ENCODE results near the gene PIK3R5.
"Not testable (repeated sequence)": the region's sequence is repeated elsewhere in the genome, so short reads cannot be mapped to it uniquely, and the experiment has no call there.

The PIK3R5 gene, protein sequence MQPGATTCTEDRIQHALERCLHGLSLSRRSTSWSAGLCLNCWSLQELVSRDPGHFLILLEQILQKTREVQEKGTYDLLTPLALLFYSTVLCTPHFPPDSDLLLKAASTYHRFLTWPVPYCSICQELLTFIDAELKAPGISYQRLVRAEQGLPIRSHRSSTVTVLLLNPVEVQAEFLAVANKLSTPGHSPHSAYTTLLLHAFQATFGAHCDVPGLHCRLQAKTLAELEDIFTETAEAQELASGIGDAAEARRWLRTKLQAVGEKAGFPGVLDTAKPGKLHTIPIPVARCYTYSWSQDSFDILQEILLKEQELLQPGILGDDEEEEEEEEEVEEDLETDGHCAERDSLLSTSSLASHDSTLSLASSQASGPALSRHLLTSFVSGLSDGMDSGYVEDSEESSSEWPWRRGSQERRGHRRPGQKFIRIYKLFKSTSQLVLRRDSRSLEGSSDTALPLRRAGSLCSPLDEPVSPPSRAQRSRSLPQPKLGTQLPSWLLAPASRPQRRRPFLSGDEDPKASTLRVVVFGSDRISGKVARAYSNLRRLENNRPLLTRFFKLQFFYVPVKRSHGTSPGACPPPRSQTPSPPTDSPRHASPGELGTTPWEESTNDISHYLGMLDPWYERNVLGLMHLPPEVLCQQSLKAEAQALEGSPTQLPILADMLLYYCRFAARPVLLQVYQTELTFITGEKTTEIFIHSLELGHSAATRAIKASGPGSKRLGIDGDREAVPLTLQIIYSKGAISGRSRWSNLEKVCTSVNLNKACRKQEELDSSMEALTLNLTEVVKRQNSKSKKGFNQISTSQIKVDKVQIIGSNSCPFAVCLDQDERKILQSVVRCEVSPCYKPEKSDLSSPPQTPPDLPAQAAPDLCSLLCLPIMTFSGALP

DNA sequence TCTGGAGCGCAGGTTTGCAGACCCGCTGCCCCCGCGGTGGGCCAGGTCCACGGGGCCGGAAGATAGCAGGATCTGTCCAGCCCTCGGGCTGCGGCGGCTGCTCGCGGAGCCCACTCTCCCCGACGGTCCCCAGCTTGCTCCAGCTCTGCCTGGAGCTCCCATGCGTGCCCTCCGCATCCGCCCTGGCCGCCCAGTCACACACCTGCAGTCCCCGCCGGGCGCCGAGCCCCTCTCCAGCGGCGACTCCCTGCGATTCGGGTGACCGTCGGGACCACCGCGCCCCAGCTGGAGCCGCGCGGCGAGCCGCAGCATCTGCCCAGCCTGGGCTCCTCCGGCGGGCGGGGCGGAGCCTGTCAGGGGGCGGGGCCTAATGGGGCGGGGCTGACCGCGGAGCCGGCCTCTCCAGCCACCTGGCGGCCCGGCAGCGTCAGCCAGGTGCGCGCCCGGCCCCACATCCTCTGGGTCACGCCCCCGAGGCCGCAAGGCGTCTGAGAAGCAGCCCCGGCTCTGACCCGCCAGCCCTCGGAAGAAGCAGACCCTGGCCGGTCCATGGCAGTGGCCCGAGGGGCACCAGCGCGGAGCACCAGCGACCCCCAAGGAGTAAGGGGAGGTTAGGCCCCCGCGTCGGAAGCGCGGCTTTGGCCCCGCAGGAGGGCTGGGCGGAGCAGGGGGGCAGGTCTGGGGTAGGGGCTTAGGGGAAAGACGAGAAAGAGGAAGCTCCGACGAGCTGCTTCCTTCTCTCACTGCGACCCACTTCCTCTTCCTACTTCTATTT lies at the start of gene PIK3R5:
PIK3R5 (minus strand) TSS at position 314 of the 775 bp plus-strand sequence. CDS start 54,213 bp downstream, outside the sequence.
- FAIRE-seq = no peak

DNA sequence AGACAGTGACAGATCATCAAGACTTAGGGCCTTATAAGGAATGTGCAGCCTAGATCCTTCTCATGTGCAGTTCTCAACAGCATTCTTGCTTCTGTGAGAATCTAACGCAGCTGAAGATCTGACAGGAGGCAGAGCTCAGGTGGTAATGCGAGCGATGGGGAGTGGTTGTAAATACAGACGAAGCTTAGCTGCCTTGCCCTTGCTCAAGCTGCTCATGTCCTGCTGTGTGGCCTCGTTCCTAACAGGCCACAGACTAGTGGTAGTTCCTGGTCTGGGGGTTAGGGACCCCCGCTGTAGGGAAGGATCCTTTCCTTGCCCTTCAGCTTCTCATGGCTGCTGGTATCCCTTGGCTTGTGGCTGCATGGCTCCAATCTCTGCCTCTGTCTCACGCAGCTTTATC lies 45.5 kb upstream of the PIK3R5 start:
- no peak for FAIRE-seq

DNA sequence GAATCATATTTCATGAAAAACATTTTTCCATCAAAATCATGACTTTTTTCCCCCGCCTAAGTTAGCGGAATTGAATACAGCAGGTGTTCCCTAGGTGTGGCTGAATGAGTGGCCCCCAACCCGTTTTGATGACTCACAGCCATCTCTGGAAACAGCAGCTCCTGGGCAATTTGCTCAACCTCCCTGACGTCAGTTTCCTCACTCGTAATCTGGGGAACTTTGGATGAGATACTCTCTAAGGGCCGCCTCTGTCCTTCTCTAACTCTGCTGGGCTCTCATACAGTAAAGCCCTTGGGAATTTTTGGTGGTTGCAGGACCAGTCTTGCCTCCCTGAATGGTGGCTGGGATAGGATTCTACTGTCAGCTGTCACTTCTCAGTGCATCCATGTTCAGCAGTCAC lies 44.2 kb upstream of the PIK3R5 start:
- FAIRE-seq = no peak

GRCh38 chr17:9009096-9009495 lies 43.6 kb upstream of the PIK3R5 start:
- no peak for FAIRE-seq

- FAIRE-seq = no peak
These were observed 41.7 kb upstream of the PIK3R5 start for GRCh38 chr17:9007052-9007714.

- FAIRE-seq = no peak
These were observed 40.8 kb upstream of the PIK3R5 start for GRCh38 chr17:9006175-9006767.

DNA sequence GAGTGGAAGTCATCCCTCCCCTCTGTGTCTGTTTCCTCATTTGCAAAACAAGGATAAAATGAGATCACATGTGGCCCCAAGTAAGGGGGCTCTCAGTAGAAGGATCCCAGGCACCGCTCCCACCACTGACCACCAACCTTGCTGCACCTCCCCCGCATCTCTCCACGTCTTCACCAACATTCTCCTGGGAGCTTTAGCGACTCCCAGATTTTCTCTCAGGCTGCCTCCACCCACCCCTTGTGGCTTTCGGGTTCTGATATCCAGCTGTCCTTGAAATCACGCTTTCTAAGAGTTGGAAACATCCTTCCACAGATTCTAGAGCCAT lies 39.4 kb upstream of the PIK3R5 start:
- FAIRE-seq = no peak

DNA sequence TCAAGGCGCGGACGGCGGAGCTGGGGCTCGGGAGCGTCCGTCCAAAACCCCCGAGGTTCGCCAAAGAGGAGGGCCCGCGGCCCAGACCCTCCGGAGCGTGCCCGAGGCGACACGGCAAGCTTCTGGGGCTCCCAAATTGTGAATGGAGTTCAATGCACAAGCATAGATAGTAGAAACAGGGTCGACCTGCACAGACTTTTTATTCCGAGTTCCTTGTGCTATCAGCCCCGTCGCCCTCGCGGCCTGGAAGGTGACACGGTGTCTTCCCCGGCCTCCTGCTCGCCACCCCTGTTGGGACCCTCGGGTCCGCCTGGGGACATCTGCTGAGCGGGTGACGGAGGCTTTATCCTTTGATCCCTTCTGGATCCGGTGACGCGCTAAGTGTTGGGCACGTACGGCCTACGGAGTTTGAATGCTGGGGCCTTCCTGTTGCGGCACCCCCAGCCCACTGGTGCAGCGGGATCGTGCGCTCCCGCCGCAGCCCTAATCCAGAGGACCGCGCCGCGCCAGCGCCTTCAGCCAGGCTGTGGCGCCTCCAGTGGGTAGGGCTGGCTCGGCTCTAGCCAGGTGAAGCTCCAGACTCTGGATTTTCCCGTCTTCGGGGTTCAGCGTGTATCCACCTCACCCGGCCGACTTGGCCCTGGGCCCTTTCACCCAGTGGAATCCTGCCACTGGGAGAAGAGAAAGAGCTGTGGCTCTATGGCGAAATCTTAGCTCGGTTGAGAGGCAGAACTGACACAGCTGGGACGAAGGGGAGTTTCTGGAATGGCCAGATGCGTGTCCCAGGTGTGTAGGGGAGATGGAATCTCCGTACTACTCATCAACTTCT lies 38.8 kb upstream of the PIK3R5 start:
- FAIRE-seq = no peak

- FAIRE-seq = no peak
These were observed 38.0 kb upstream of the PIK3R5 start for GRCh38 chr17:9003355-9004131.

DNA sequence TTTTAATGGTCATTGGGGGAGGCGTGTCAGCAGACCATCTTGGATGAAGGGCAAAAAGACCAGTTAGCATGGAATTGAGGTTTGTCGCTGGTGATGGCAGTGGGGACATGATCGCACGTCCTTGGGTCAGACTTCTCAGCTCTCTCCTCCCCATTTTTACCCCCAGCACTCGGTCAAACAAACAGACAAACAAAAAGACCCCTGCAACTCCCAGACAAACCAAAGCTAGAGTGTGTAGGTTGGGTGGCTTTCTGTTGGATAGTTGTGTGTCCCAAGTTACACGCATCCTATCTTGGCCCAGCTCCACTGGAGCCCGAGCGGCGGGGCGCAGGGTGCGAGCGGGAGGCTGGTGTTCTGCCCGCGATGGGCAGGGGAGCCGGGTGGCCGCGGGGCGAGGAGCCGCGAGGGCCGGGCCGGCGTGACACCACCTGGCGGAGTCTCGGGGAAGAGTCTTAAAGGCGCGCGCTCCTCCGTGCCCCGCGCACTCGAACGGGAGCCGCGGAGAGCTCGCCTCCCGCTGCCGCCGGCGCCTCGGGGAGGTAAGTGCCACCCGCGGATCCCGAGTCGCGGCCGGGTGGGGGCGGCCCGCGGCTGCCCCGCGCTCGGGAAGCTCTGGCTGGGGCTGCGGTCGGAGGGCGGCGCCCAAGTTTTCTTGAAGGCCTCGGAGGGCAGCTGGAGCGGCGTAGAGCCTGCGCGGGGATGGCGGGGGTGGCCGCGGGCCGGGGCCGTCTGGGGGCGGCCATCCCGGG lies 37.3 kb upstream of the PIK3R5 start:
- FAIRE-seq = no peak

DNA sequence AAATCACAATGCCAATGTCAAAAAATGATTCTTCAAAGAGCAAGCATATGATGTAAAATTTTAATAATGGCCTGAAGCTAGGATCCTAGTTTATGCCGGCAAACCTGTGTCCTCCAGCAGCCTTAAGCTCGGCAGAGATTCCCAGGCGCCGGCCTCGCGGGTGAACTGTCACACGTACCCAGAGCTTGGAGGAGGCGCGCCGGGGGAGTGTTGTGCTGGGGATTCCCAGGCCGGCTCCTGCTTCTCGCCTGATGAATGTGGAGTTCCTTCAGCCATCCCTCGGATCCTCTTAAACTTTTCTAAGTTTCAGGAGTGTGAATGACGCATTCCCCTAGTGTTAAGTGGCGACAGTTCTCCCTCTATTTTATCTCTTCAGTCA lies 36.7 kb upstream of the PIK3R5 start:
- no peak for FAIRE-seq

- FAIRE-seq = no peak
These were observed 36.1 kb upstream of the PIK3R5 start for GRCh38 chr17:9001559-9001958.

GRCh38 chr17:8997994-8998628 lies 32.6 kb upstream of the PIK3R5 start:
- FAIRE-seq = peak; percentile 41

- FAIRE-seq = no peak
These were observed 30.2 kb upstream of the PIK3R5 start for GRCh38 chr17:8995711-8996110.

- no peak for FAIRE-seq
These were observed 28.8 kb upstream of the PIK3R5 start for GRCh38 chr17:8994319-8994718.

GRCh38 chr17:8991514-8992285 lies 26.2 kb upstream of the PIK3R5 start:
- no peak for FAIRE-seq

DNA sequence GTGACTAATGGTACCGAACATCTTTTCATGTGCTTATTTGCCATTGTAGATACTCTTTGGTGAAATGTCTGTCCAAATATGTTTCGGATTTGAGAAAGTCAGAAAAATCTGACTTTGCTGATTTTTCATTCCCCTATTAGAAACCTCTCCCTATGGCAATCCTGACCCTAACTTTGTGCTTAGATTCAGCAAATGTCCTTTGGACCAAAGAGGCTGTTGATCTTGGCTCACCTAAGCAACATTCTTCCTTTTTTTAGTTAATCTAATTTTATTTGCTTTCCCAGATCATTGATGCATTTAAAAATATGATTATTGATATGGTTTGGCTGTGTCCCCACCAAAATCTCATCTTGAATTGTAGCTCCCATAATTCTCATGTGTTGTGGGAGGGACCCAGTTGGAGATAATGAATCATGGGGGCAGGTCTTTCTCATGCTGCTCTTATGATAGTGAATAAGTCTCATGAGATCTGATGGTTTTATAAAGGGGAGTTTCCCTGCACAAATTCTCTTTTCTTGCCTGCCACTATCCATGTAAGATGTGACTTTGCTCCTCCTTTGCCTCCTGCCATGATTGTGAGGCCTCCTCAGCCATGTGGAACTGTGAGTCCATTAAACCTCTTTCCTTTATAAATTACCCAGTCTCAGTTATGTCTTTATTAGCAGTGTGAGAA lies 22.9 kb upstream of the PIK3R5 start:
- not testable (repeated sequence) for FAIRE-seq

DNA sequence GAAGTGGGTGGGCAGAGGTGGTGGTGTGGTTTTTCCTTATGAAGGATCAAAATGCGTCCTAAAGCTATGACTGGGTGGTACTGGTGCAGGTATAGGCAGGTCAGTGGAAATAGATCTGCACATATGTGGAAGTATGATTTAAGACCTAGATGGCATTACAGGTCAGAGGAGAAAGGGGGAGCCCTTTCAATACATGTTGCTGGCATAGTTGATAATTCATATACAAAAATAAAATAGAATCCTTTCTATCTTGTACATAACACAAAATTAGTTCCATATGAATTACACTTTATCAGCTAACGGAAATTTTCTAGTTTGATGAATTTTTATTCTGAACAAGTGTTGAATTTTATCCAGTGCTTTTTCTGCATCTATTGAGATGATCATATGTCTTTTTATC lies 20.8 kb upstream of the PIK3R5 start:
- no peak for FAIRE-seq

Measured in A204.1 (cell line).